Panc1 (cell line): ENCODE data around the gene CLINT1. TPM values are rescaled to one million over a fixed set of nuclear protein-coding genes. Genes with fewer than 3 reads are reported as not detected.

Source experiments
- ATAC-seq: fragments of 200-7000 bp; cut with Tn5 transposase; 2 replicates; pipeline ENCODE4 v1.9.1; 2020; ENCODE audit warnings: mild to moderate bottlenecking, moderate library complexity
- BruUV-seq: library from RNA; stranded (reverse); fragments of 400-500 nt; replicated peaks from 2 replicates; lab custom pipeline; 2021; lab: Mats Ljungman, UMichigan
- CTCF ChIA-PET: fragments of 300-600 bp; sonication (Branson Sonifier 250); formaldehyde crosslinking; loops from one replicate; lab custom pipeline; 2022; ENCODE audit warnings: antibody characterized with exemption; lab: Charles Lee
- POLR2A ChIA-PET: fragments of 300-600 bp; sonication (Branson Sonifier 250); formaldehyde crosslinking; loops from one replicate; lab custom pipeline; 2022; ENCODE audit warnings: antibody characterized with exemption; lab: Charles Lee
- DNase-seq: peaks from one replicate; pipeline ENCODE4 v3.0.0-alpha.2; 2010; ENCODE audit warnings: low read depth, low spot score
- H3K27ac ChIP-seq: 2 replicates; pipeline ENCODE4 v1.5.1; 2011; ENCODE audit warnings: mild to moderate bottlenecking, low read length, inconsistent platforms
- H3K27me3 ChIP-seq: fragments of 200-500 bp; sonication (Bioruptor generic); 2 replicates; pipeline ENCODE4 v1.6.0; 2014; ENCODE audit warnings: low read length, inconsistent platforms; ENCODE audit not compliant: control insufficient read depth, insufficient read depth
- H3K36me3 ChIP-seq: fragments of 200-500 bp; sonication (Bioruptor generic); 2 replicates; pipeline ENCODE4 v1.5.1; 2014; ENCODE audit warnings: inconsistent platforms, mild to moderate bottlenecking, low read length, moderate library complexity; ENCODE audit not compliant: control insufficient read depth, insufficient read depth
- H3K4me1 ChIP-seq: 2 replicates; pipeline ENCODE4 v1.5.1; 2011; ENCODE audit warnings: inconsistent platforms, mild to moderate bottlenecking, low read length, moderate library complexity; ENCODE audit not compliant: control insufficient read depth, insufficient read depth
- H3K4me3 ChIP-seq, 2 experiments: 2 replicates each; pipeline ENCODE4 v1.5.1; 2011 to 2012; ENCODE audit warnings: low read depth in 2 of 2, low read length in 2 of 2, mild to moderate bottlenecking in 2 of 2, inconsistent platforms in 1 of 2, moderate library complexity in 1 of 2
- H3K9me3 ChIP-seq: fragments of 200-500 bp; sonication (Bioruptor generic); 2 replicates; pipeline ENCODE4 v1.5.1; 2014; ENCODE audit warnings: low read depth, mild to moderate bottlenecking, inconsistent platforms, low read length, moderate library complexity; ENCODE audit not compliant: control insufficient read depth, insufficient read depth
- POLR2AphosphoS5 ChIP-seq: IDR thresholded peaks from 2 replicates; pipeline ENCODE4 v1.6.1; 2012; ENCODE audit warnings: mild to moderate bottlenecking, low read depth, low read length, moderate library complexity
- REST ChIP-seq, 2 experiments: IDR thresholded peaks; 2 replicates each; pipeline ENCODE4 v1.6.1; 2011 to 2012; ENCODE audit warnings: low read depth in 2 of 2, control low read depth in 1 of 2, low read length in 1 of 2, mild to moderate bottlenecking in 1 of 2, moderate library complexity in 1 of 2; ENCODE audit not compliant: insufficient read depth in 1 of 2
- SIN3A ChIP-seq: IDR thresholded peaks from 2 replicates; pipeline ENCODE4 v1.6.1; 2012; ENCODE audit warnings: low read depth, mild to moderate bottlenecking, low read length, moderate library complexity, borderline replicate concordance; ENCODE audit not compliant: insufficient read depth
- TCF7L2 ChIP-seq: IDR thresholded peaks from 2 replicates; pipeline ENCODE4 v1.6.1; 2011; ENCODE audit warnings: mild to moderate bottlenecking, low read depth, low read length, inconsistent platforms
- in situ Hi-C: cut with HindIII; loops from 2 replicates; pipeline ENCODE4 v1.10.0; 2016; ENCODE audit warnings: low sequenced_read_pairs, low pct_unique_long_range_greater_than_20kb
- intact Hi-C: fragments of 100-400 bp; cut with micrococcal nuclease; formaldehyde crosslinking; loops from one replicate; pipeline ENCODE4 v1.10.0; 2022; ENCODE audit not compliant: unreplicated experiment
- total RNA-seq: library from RNA; stranded (reverse); gene quantifications from one replicate; pipeline ENCODE4 v1.2.1, GENCODE V29; 2021; ENCODE audit not compliant: unreplicated experiment
- TF ChIP-seq, protein P1 (sequence below): fragments of 450-650 bp; IDR thresholded peaks from 2 replicates; pipeline ENCODE4 v1.5.1; 2017; ENCODE audit warnings: mild to moderate bottlenecking

The CLINT1 gene
- total RNA-seq, 1 experiment from 2014 or later, result 81.6 TPM

DNA sequence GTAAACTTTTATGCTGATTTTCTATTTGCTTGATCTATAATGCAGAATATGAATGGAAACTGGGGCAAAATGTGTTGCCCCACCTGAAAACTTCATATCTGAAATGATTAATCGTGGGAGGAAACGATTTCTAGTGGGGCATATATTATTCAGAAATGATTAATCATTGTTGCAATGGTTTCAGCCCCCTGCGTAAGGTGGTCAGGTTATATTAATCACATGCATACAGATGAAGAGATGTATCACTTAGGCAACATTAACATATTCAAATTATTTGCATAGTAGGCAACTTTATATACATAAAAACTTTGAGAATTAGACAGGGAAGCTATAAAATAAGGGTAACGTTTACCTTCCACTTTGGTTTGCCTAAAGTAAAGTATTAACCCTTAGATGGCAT is 65.6 kb downstream of the CLINT1 start:
- TF ChIP-seq REST (IDR thresholded peaks at IDR 0.05; ENCODE audit: insufficient read depth in 1 of 2, low read depth in 2 of 2, low read length in 1 of 2), result no peak
- TF ChIP-seq POLR2AphosphoS5, result no peak
- TF ChIP-seq TCF7L2, result no peak
- no peak for TF ChIP-seq SIN3A
- TF ChIP-seq, protein P1, sequence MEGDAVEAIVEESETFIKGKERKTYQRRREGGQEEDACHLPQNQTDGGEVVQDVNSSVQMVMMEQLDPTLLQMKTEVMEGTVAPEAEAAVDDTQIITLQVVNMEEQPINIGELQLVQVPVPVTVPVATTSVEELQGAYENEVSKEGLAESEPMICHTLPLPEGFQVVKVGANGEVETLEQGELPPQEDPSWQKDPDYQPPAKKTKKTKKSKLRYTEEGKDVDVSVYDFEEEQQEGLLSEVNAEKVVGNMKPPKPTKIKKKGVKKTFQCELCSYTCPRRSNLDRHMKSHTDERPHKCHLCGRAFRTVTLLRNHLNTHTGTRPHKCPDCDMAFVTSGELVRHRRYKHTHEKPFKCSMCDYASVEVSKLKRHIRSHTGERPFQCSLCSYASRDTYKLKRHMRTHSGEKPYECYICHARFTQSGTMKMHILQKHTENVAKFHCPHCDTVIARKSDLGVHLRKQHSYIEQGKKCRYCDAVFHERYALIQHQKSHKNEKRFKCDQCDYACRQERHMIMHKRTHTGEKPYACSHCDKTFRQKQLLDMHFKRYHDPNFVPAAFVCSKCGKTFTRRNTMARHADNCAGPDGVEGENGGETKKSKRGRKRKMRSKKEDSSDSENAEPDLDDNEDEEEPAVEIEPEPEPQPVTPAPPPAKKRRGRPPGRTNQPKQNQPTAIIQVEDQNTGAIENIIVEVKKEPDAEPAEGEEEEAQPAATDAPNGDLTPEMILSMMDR, result no peak
- CTCF ChIA-PET, result no interaction called here
- POLR2A ChIA-PET, result no interaction called here
- in situ Hi-C loops, result no loop called here
- Histone ChIP-seq H3K27ac (no peak overlapping the region), H3K4me3 (no peak overlapping the region), H3K4me1 (no peaks in the 10 kb centered on the region), H3K9me3 (no peaks in the 10 kb centered on the region), H3K27me3 (no peaks in the 10 kb centered on the region), H3K36me3 (peaks cover 8% of the 10 kb centered on the region; the same call in 1 of the 2 replicates)
- ATAC-seq (no peak), DNase-seq (no peak)
- intact Hi-C loops, result no loop called here
- no TSS peak for BruUV-seq

DNA sequence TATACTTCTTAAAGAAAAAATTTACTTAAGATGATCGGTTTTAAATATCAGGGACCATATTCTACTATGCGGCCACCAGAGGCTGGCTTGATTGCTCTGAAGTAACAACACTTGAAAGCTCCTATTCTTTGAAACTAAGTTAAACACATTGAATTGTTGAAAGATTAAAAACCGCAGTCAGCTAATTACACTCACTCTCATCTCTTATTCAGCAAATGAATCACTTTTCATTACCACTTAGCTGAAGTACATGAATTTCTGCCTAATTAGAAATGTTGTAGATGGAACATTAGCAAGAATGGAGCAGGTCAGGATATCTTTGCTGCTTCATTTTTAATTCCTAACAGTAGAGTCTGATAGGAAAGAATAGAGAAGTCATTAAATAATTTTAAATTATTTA is 73.1 kb downstream of the CLINT1 start:
- Histone ChIP-seq H3K36me3 (peaks cover 21% of the 10 kb centered on the region), H3K27me3 (no peaks in the 10 kb centered on the region), H3K9me3 (no peaks in the 10 kb centered on the region), H3K4me1 (no peaks in the 10 kb centered on the region), H3K4me3 (no peak overlapping the region), H3K27ac (no peak overlapping the region)
- no peak for ATAC-seq
- TF ChIP-seq SIN3A (no peak), TCF7L2 (no peak), REST (IDR thresholded peaks at IDR 0.05; ENCODE audit: insufficient read depth in 1 of 2, low read depth in 2 of 2, low read length in 1 of 2) (no peak), POLR2AphosphoS5 (no peak)
- TF ChIP-seq, protein P1, result no peak
- BruUV-seq, result no TSS peak
- ChIA-PET CTCF (no interaction called here), POLR2A (no interaction called here)
- DNase-seq, result no peak
- intact Hi-C loops, result no loop called here
- in situ Hi-C loops, result no loop called here
